GM18508 (cell line): Measurements from ENCODE around the gene MRGPRE.

Experiments
- ATAC-seq: cut with Tn5 transposase; IDR thresholded peaks from one replicate; pipeline ENCODE4 v1.9.1; 2021; ENCODE audit warnings: moderate number of reproducible peaks; ENCODE audit not compliant: insufficient read depth, unreplicated experiment

Gene MRGPRE

GRCh38 chr11:3227568-3228444 lies 4.4 kb downstream of the MRGPRE start:
- ATAC-seq = no peak

DNA sequence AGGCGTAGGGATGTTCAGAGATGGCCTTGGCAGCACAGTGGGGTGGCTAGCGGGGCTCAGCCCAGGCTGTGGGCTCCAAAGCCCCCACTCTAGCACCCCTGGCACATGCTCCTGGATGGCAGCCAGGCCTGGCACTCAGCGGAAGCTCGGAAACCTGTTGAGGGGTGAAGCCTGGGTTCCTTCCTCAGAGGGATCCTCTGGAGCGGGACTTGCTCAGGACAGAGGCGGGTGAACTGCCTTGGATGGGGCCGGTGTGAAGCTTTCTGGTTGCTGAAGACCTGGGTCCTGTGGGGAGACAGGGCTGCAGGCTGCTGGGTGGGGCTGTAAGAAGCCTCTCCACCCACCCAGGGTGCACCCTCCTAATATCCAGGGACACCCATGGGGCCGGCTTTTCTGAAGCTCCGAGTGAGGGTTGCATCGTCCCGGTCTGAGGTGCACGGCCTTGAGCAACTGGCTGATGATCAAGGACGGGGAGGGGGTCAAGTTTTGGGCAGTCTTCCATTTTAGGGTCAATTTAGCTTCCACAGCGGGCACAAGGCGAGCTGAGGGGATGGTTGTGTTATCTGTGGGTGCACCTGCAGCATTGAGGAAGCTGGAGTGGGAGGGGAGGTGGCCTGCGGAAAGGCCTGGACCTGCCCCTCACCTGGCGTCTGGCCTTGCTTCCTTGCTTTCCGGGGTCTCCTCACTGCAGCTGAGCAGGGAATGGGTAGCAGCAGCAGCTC lies 5.2 kb downstream of the MRGPRE start:
- no peak for ATAC-seq

GRCh38 chr11:3225826-3226750 lies 6.1 kb downstream of the MRGPRE start:
- ATAC-seq = no peak

DNA sequence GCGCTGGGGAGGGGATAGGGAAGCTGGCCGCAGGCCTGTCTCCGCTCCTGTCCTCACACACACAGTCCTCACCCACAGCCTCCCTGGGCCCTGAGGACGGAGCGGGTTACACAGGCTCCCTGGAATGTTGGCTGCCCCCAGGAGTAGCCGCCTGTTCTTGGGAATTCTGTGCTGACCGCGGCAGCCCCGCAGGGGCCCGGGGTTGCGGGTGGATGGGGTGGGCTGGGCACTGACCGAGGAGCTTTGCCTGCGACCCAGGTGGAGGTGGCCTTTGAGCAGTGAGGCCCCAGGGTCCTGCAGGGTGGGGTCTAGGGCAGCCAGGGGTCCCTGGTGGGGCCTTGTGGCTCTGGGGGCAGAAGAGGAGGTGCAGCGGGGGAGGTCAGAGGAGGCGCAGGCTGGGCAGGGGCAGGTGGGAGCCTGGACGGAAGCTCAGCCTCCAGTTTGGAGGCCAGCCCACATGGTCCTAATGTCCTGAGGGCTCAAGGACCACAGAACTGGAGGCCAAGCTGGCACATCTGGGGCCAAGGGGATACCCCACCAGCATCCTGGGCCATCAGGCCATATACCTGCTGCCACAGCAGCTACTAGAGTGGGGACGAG lies 7.0 kb downstream of the MRGPRE start:
- no peak for ATAC-seq

GRCh38 chr11:3224401-3225057 lies 7.7 kb downstream of the MRGPRE start:
- no peak for ATAC-seq

DNA sequence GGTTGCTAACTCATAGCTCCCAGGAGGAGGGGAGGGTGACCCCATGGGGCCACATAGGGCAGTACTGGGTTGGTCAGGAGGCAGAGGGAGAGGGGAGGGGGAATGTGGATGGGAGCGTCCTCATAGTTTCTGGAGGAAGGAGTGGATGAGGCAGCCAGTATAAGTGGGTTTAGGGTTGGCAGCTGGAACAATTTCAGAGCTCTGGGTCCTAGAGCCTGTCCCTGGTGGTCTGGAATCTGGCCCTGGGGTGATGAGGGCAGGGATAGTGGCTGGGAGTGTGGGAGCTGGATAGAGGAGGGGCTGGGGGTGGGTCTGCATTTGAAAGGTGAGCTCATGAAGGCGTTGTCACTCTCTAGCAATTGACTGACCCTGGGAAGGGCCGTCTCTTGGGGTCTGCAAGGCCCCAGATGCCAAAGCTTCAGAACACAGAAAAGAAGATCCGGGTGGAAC lies 8.3 kb downstream of the MRGPRE start:
- no peak for ATAC-seq

DNA sequence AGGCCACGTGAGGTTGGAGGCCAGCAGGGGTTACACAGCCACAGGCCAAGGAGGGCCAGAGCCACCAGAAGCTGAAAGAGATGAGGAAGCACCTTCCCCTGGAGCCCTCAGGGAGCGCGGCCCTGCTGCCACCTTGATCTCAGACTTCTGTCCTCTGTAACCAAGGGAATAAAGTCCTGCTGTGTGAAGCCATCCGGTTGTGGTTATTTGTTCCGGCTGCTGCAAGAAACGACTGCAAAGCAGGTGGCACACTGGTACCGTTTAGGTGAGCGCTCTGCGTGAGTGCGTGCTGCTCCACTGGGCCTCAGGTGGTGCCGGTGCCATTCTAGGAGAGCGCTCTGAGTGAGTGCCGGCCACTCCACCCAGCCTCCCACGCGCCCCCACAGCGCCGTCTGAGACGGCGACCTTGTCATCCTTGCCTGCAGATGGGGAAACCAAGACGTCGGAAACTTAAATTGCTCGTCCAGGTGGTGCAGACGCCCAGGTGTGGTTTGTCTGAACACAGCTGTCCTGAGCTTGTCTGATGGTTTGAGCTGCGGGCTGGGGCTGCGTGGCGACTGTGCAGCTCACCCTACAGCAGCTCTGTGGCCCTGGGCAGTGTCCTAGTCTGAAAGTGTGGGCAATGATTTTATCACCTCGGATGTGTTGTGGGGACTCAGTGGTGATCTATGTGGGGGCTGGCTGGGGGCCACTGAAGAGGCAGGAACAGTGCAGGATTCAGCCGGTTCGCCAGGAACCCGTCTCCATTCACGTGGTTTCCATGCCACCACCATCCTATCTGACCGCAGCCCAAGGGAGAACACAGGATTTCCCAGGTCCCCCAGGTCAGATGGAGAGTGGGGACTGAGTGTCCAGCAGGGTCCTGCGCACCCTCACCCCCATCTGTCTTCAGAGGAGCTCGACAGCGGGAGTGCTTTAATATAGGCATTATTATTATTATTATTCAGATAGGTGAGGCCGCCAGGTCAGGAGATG lies 9.0 kb downstream of the MRGPRE start:
- no peak for ATAC-seq

- ATAC-seq = no peak
These were observed 10.0 kb downstream of the MRGPRE start for GRCh38 chr11:3222003-3222855.

DNA sequence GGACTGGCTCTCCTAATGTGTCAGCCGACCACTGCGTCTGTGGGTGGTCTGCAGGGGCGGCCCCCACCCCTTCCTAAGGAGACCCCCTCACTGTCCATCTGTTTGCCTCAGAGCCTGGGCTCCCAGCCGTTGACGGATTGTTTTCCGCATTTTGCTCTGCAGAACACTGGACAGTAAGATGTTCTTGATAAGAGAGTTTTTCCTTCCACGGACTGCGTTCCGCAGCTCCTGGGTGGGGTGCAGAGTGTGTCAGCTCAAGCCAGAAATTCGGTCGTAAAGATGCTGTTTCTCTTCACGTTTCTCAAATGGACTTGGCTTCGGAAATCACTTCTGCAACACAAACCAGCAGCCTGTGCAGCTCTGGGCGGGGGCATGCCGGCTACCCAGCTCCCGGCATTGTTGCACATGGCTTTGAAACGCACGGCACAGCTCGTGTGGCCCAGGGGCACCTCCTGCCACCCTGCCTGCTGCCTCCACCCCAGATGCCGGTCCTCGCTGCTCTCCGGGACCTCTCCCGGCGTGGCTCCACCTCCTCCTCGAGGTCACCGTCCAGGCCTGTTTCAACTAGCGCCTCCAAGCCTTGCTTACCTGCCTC lies 10.7 kb downstream of the MRGPRE start:
- ATAC-seq = no peak

- ATAC-seq = no peak
These were observed 11.5 kb downstream of the MRGPRE start for GRCh38 chr11:3220521-3221407.

DNA sequence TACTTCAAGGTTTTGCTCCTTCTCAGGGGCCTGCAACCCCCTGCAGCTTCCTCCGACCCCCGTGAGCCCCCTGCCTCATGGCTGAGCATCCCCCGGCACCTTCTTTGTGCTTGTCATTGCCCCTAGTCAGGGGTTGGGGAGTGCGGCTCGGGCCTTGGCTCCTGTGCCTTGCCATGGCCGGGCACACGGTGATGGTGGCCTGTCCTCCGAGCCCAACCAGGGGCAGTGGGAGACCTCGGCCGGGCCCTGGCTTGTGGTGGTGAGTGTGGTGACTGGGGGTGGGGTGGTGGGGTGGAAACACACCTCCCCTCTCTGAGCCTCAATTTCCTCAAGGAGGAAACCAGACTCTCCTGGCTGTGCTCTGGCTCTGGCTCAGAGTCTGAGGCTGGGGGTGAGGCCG lies 12.1 kb downstream of the MRGPRE start:
- no peak for ATAC-seq

- no peak for ATAC-seq
These were observed 12.8 kb downstream of the MRGPRE start for GRCh38 chr11:3219281-3219892.

DNA sequence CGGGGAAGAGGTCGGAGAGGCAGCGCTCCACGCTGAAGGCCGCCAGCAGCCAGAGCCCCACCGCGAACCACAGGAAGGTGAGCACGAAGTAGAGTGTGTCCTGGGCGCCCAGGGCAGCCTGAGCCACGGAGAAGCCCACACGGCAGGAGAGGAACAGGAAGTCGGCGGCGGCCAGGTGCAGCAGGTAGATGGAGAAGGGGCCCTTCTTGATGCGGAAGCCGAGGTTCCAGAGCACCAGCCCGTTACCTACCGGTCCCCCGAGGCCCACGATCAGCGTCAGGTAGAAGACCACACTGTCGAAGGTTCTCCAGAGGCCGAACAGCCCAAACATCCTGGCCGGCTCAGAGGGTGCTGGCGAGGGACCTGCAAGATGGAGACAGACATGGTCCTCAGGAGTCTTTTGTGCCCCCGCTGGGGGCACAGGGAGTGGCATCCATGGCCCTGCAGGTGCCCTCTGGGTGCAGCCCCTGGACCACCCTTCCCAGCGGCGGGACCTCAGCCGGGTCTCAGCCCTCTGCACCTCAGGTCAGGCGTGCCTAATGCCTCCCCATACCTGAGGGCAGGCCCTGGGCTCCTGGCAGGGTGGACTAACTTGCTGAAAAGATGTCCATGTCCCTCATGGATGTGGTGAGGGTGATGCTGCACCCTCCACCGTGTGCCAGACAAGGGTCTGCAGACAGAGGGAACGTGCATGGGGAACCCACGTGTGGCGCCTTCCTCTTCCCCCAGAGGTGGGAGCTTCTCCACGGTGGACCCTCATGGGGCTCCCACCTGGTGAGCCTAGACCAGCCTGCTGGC lies 13.5 kb downstream of the MRGPRE start, which contains the start of gene MRGPRG:
Gene MRGPRG, minus strand, starts transcription at position 331 of the 798 bp plus-strand sequence. Its CDS starts 0 bp downstream, at position 331.
- no peak for ATAC-seq

- ATAC-seq = no peak
These were observed 14.3 kb downstream of the MRGPRE start for GRCh38 chr11:3217818-3218482.
